Measurements from ENCODE around the gene ZNF554. TPM values are rescaled to one million over a fixed set of nuclear protein-coding genes. Genes with fewer than 3 reads are reported as not detected.

Gene ZNF554
- total and polyA plus RNA-seq, 2 of the 8 experiments (the other 6 are each of a cell fraction or from before 2014, with no cell fraction given): 1.8 to 5.7 TPM

GRCh38 chr19:2790194-2790556 lies 29.5 kb upstream of the ZNF554 start (continued):
- no peak for TF ChIP-seq ATF2 (IDR thresholded peaks at IDR 0.05; ENCODE audit: low read length)
